ENCODE data around the gene NTNG2. TPM values are rescaled to one million over a fixed set of nuclear protein-coding genes. Genes with fewer than 3 reads are reported as not detected.

The NTNG2 gene
- 1 to 10 TPM in 1 of 4 donors, under 1 TPM in 3; 0.20 to 1.3 (median 0.44) TPM for total RNA-seq
- polyA plus RNA-seq: under 1 TPM; 0.01 to 0.04 (median 0.03) TPM
- long read RNA-seq, donor 1: 0 reads
- long read RNA-seq, donor 2: 0 reads

- ATAC-seq (peak in 1 of 4 donors; percentile 27), DNase-seq (no peak)
- H3K27ac ChIP-seq: no peak within 1 kb of the TSS
- peaks cover 3 to 82% (median 44%) of the 10 kb centered on the region in 3 donors for H3K27me3 ChIP-seq (ENCODE audit: insufficient read depth in 3 of 3, low read length in 2 of 3)
- 0 to 1% (median 0%) methylated on average over 9 to 66 of the region's 67 CpGs for WGBS, 3 donors
- peak within 1 kb of the TSS; percentile 72 for H3K4me3 ChIP-seq
- TF ChIP-seq CTCF (IDR thresholded peaks at IDR 0.05): no peak
- no peaks in the 10 kb centered on the region for H3K36me3 ChIP-seq (ENCODE audit: insufficient read depth in 1 of 2, low read depth in 1 of 2)
- intact Hi-C loops (cut with DNase I): loop anchor here in 1 of 2 donors (1.0 to 10.0 kb wide), 2 partner anchors 271 to 397 kb away; no protein-coding TSS in a partner anchor
- peaks cover 15% of the 10 kb centered on the region for H3K4me1 ChIP-seq
- H3K9me3 ChIP-seq: no peaks in the 10 kb centered on the region
Observed at GRCh38 chr9:132161743-132162184, at the start of gene NTNG2. Gene NTNG2 (plus strand): TSS chr9:132162058. CDS start chr9:132166832, 4,774 bp downstream.

GRCh38 chr9:132114102-132114707 is 47.7 kb upstream of the NTNG2 start:
- no peaks in the 10 kb centered on the region for H3K4me1 ChIP-seq
- peak; percentile 72 to 83 (median 77) for ATAC-seq
- DNase-seq: peak; percentile 52 to 71
- H3K27ac ChIP-seq: no peak overlapping the region
- H3K9me3 ChIP-seq: no peaks in the 10 kb centered on the region
- H3K27me3 ChIP-seq (ENCODE audit: insufficient read depth in 3 of 3, low read length in 2 of 3): peaks cover 0 to 15% (median 7%) of the 10 kb centered on the region in 3 donors
- intact Hi-C loops (cut with DNase I): no loop called here
- H3K36me3 ChIP-seq (ENCODE audit: insufficient read depth in 1 of 2, low read depth in 1 of 2): no peaks in the 10 kb centered on the region
- TF ChIP-seq CTCF (IDR thresholded peaks at IDR 0.05): no peak
- no peak overlapping the region for H3K4me3 ChIP-seq
- WGBS, 3 donors: 30% methylated on average over 18 of the region's 18 CpGs

- no peak for ATAC-seq
- peaks cover 0 to 25% (median under 1%) of the 10 kb centered on the region in 3 donors for H3K27me3 ChIP-seq (ENCODE audit: insufficient read depth in 3 of 3, low read length in 2 of 3)
- 69 to 89% (median 73%) methylated on average over 3 of the region's 3 CpGs for WGBS, 3 donors
- no peak overlapping the region for H3K4me3 ChIP-seq
- no peak overlapping the region for H3K27ac ChIP-seq
- DNase-seq: no peak
- intact Hi-C loops (cut with DNase I): no loop called here
- no peak for TF ChIP-seq CTCF (IDR thresholded peaks at IDR 0.05)
- no peaks in the 10 kb centered on the region for H3K9me3 ChIP-seq
- no peaks in the 10 kb centered on the region for H3K36me3 ChIP-seq (ENCODE audit: insufficient read depth in 1 of 2, low read depth in 1 of 2)
- H3K4me1 ChIP-seq: no peaks in the 10 kb centered on the region
Observed at GRCh38 chr9:132116583-132116982, 45.3 kb upstream of the NTNG2 start.

GRCh38 chr9:132117694-132118093 is 44.2 kb upstream of the NTNG2 start:
- DNase-seq (no peak), ATAC-seq (no peak)
- H3K27ac ChIP-seq: no peak overlapping the region
- H3K27me3 ChIP-seq (ENCODE audit: insufficient read depth in 3 of 3, low read length in 2 of 3): peaks cover 0 to 18% (median 0%) of the 10 kb centered on the region in 3 donors
- no peak overlapping the region for H3K4me3 ChIP-seq
- no peaks in the 10 kb centered on the region for H3K4me1 ChIP-seq
- WGBS, 3 donors: 77 to 80% (median 79%) methylated on average over 3 of the region's 3 CpGs
- H3K36me3 ChIP-seq (ENCODE audit: insufficient read depth in 1 of 2, low read depth in 1 of 2): no peaks in the 10 kb centered on the region
- H3K9me3 ChIP-seq: no peaks in the 10 kb centered on the region
- intact Hi-C loops (cut with DNase I): no loop called here
- TF ChIP-seq CTCF (IDR thresholded peaks at IDR 0.05): no peak

Measured in psoas muscle (tissue), 8 donors.